ENCODE results near the gene SNTB2.

The SNTB2 gene

GRCh38 chr16:69310653-69311532 lies 123.9 kb downstream of the SNTB2 start, which contains the start of gene VPS4A:
Gene VPS4A, plus strand, starts transcription at chr16:69311350. Its CDS starts 162 bp downstream, at chr16:69311512.
- H3K9me3 ChIP-seq, result no peaks in the 10 kb centered on the region
- no peaks in the 10 kb centered on the region for H3K27me3 ChIP-seq
- peak within 1 kb of the TSS; percentile 92 for H3K4me3 ChIP-seq (ENCODE audit: low read depth, low read length)
- peak; percentile 69 for TF ChIP-seq CTCF (IDR thresholded peaks at IDR 0.05; ENCODE audit: low read depth, low read length)
- DNase-seq, result peak; percentile 97
- peaks cover 4% of the 10 kb centered on the region; the same call in 1 of the 2 replicates for H3K4me1 ChIP-seq
- H3K36me3 ChIP-seq, result peaks cover 30% of the 10 kb centered on the region

- DNase-seq, result peak; percentile 50
- H3K9me3 ChIP-seq, result no peaks in the 10 kb centered on the region
- peak overlapping the region; percentile 92 for H3K4me3 ChIP-seq (ENCODE audit: low read depth, low read length)
- no peaks in the 10 kb centered on the region for H3K27me3 ChIP-seq
- peaks cover 39% of the 10 kb centered on the region for H3K36me3 ChIP-seq
- TF ChIP-seq CTCF (IDR thresholded peaks at IDR 0.05; ENCODE audit: low read depth, low read length), result peak; percentile 32
- H3K4me1 ChIP-seq, result peaks cover 4% of the 10 kb centered on the region; the same call in 1 of the 2 replicates
Measured at GRCh38 chr16:69311533-69312387, 124.8 kb downstream of the SNTB2 start.

- Histone ChIP-seq H3K9me3 (no peaks in the 10 kb centered on the region), H3K4me1 (peaks cover 4% of the 10 kb centered on the region; the same call in 1 of the 2 replicates), H3K4me3 (ENCODE audit: low read depth, low read length) (no peak overlapping the region), H3K27me3 (no peaks in the 10 kb centered on the region), H3K36me3 (peaks cover 50% of the 10 kb centered on the region)
- no peak for DNase-seq
- TF ChIP-seq CTCF (IDR thresholded peaks at IDR 0.05; ENCODE audit: low read depth, low read length), result no peak
Measured at GRCh38 chr16:69313469-69313868, 126.5 kb downstream of the SNTB2 start.

GRCh38 chr16:69314534-69314933 lies 127.6 kb downstream of the SNTB2 start:
- no peak for DNase-seq
- Histone ChIP-seq H3K36me3 (peaks cover 61% of the 10 kb centered on the region), H3K27me3 (no peaks in the 10 kb centered on the region), H3K9me3 (no peaks in the 10 kb centered on the region), H3K4me3 (ENCODE audit: low read depth, low read length) (no peak overlapping the region), H3K4me1 (peaks cover 4% of the 10 kb centered on the region; the same call in 1 of the 2 replicates)
- TF ChIP-seq CTCF (IDR thresholded peaks at IDR 0.05; ENCODE audit: low read depth, low read length), result no peak

- DNase-seq, result no peak
- Histone ChIP-seq H3K9me3 (no peaks in the 10 kb centered on the region), H3K4me1 (peaks cover under 1% of the 10 kb centered on the region; the same call in 1 of the 2 replicates), H3K27me3 (no peaks in the 10 kb centered on the region), H3K36me3 (peaks cover 72% of the 10 kb centered on the region), H3K4me3 (ENCODE audit: low read depth, low read length) (no peak overlapping the region)
- TF ChIP-seq CTCF (IDR thresholded peaks at IDR 0.05; ENCODE audit: low read depth, low read length), result no peak
Measured at GRCh38 chr16:69315486-69316311, 128.7 kb downstream of the SNTB2 start.
